H9 (cell line): ENCODE results near the gene CAPG. TPM values are rescaled to one million over a fixed set of nuclear protein-coding genes. Genes with fewer than 3 reads are reported as not detected.

Experiments
- DNase-seq: peaks from one replicate; pipeline ENCODE4 v3.0.0-alpha.2; 2017
- H2AFZ ChIP-seq: one replicate; pipeline ENCODE4 v1.6.1; 2013; ENCODE audit warnings: mild to moderate bottlenecking, low read length, control low read depth, moderate library complexity
- H2AK5ac ChIP-seq: 2 replicates; pipeline ENCODE4 v1.6.1; 2013; ENCODE audit warnings: low read length, control low read depth, mixed read lengths; ENCODE audit not compliant: insufficient read length
- H2BK120ac ChIP-seq: one replicate; pipeline ENCODE4 v1.6.1; 2013; ENCODE audit warnings: low read depth, mild to moderate bottlenecking, low read length, control low read depth, inconsistent platforms; ENCODE audit not compliant: poor library complexity, severe bottlenecking
- H2BK12ac ChIP-seq: 2 replicates; pipeline ENCODE4 v1.6.1; 2013; ENCODE audit warnings: low read length, control low read depth, mixed read lengths, low read depth; ENCODE audit not compliant: insufficient read length
- H2BK15ac ChIP-seq: 2 replicates; pipeline ENCODE4 v1.6.1; 2013; ENCODE audit warnings: low read depth, low read length, control low read depth
- H2BK20ac ChIP-seq: one replicate; pipeline ENCODE4 v1.6.1; 2013; ENCODE audit warnings: low read depth, mild to moderate bottlenecking, low read length, control low read depth, inconsistent platforms; ENCODE audit not compliant: poor library complexity, severe bottlenecking
- H2BK5ac ChIP-seq: 2 replicates; pipeline ENCODE4 v1.6.1; 2013; ENCODE audit warnings: low read length, control low read depth, mixed read lengths; ENCODE audit not compliant: insufficient read length
- H3K14ac ChIP-seq: 2 replicates; pipeline ENCODE4 v1.6.1; 2013; ENCODE audit warnings: low read length, control low read depth; ENCODE audit not compliant: insufficient read depth
- H3K18ac ChIP-seq: 2 replicates; pipeline ENCODE4 v1.6.1; 2013; ENCODE audit warnings: low read depth, mild to moderate bottlenecking, mixed read lengths, low read length, control low read depth; ENCODE audit not compliant: insufficient read length
- H3K23ac ChIP-seq: 2 replicates; pipeline ENCODE4 v1.6.1; 2013; ENCODE audit warnings: low read length, control low read depth, mixed read lengths, low read depth; ENCODE audit not compliant: insufficient read length
- H3K23me2 ChIP-seq: 2 replicates; pipeline ENCODE4 v1.6.1; 2013; ENCODE audit warnings: low read depth, mild to moderate bottlenecking, mixed read lengths, low read length, control low read depth; ENCODE audit not compliant: insufficient read length, poor library complexity, severe bottlenecking
- H3K27ac ChIP-seq: 2 replicates; pipeline ENCODE4 v1.5.1; 2013; ENCODE audit warnings: low read length, control low read depth, mixed read lengths, low read depth; ENCODE audit not compliant: insufficient read length
- H3K27me3 ChIP-seq: 2 replicates; pipeline ENCODE4 v1.6.1; 2013; ENCODE audit warnings: low read length, control low read depth, inconsistent platforms; ENCODE audit not compliant: insufficient read depth
- H3K4ac ChIP-seq: 2 replicates; pipeline ENCODE4 v1.6.1; 2013; ENCODE audit warnings: low read depth, mild to moderate bottlenecking, control low read depth, inconsistent platforms, low read length, moderate library complexity
- H3K4me1 ChIP-seq: 2 replicates; pipeline ENCODE4 v1.6.1; 2013; ENCODE audit warnings: low read length, control low read depth, inconsistent platforms; ENCODE audit not compliant: insufficient read depth
- H3K4me2 ChIP-seq: 2 replicates; pipeline ENCODE4 v1.6.1; 2013; ENCODE audit warnings: low read length, control low read depth, mixed read lengths; ENCODE audit not compliant: insufficient read length, insufficient read depth
- H3K56ac ChIP-seq: 2 replicates; pipeline ENCODE4 v1.6.1; 2013; ENCODE audit warnings: low read depth, mild to moderate bottlenecking, mixed read lengths, low read length, control low read depth; ENCODE audit not compliant: insufficient read length
- H3K79me1 ChIP-seq: 2 replicates; pipeline ENCODE4 v1.6.1; 2013; ENCODE audit warnings: low read depth, mild to moderate bottlenecking, moderate library complexity, low read length, control low read depth, inconsistent platforms; ENCODE audit not compliant: insufficient read depth, poor library complexity, severe bottlenecking
- H3K79me2 ChIP-seq: 2 replicates; pipeline ENCODE4 v1.6.1; 2013; ENCODE audit warnings: low read length, control low read depth, inconsistent platforms; ENCODE audit not compliant: insufficient read depth
- H3K9ac ChIP-seq: 2 replicates; pipeline ENCODE4 v1.6.1; 2013; ENCODE audit warnings: low read length, control low read depth, mixed read lengths; ENCODE audit not compliant: insufficient read length; ENCODE audit errors: extremely low read depth
- H3K9me3 ChIP-seq: one replicate; pipeline ENCODE4 v1.6.1; 2013; ENCODE audit warnings: low read depth, low read length, inconsistent platforms; ENCODE audit not compliant: control insufficient read depth
- H3T11ph ChIP-seq: one replicate; pipeline ENCODE4 v1.6.1; 2013; ENCODE audit warnings: mild to moderate bottlenecking, low read length, control low read depth, inconsistent platforms
- H4K20me1 ChIP-seq: one replicate; pipeline ENCODE4 v1.6.1; 2013; ENCODE audit not compliant: control insufficient read depth, insufficient read length, insufficient read depth
- H4K5ac ChIP-seq: 2 replicates; pipeline ENCODE4 v1.6.1; 2013; ENCODE audit warnings: low read depth, mild to moderate bottlenecking, mixed read lengths, low read length, control low read depth; ENCODE audit not compliant: insufficient read length
- H4K8ac ChIP-seq: replicated peaks from 2 replicates; pipeline ENCODE4 v1.6.1; 2013; ENCODE audit warnings: low read length, control low read depth, mixed read lengths, low read depth; ENCODE audit not compliant: insufficient read length
- H4K91ac ChIP-seq: 2 replicates; pipeline ENCODE4 v1.6.1; 2013; ENCODE audit warnings: low read depth, mild to moderate bottlenecking, moderate library complexity, mixed read lengths, low read length, control low read depth; ENCODE audit not compliant: insufficient read length
- H3K27ac Mint-ChIP-seq, 3 experiments: 2 replicates in 2 of 3; 3 replicates in 1 of 3; pipeline ENCODE4 v1.8.0; 2020 to 2021; ENCODE audit warnings: mixed read lengths in 3 of 3, mild to moderate bottlenecking in 1 of 3, moderate library complexity in 1 of 3
- H3K27me3 Mint-ChIP-seq: 2 replicates; pipeline ENCODE4 v1.8.0; 2021; ENCODE audit warnings: low read depth, mild to moderate bottlenecking, moderate library complexity, mixed read lengths
- H3K36me3 Mint-ChIP-seq, 3 experiments: 2 replicates in 2 of 3; 3 replicates in 1 of 3; pipeline ENCODE4 v1.8.0; 2020 to 2021; ENCODE audit warnings: low read depth in 3 of 3, mixed read lengths in 3 of 3; ENCODE audit not compliant: insufficient read depth in 1 of 3
- H3K4me1 Mint-ChIP-seq, 2 experiments: 2 replicates each; pipeline ENCODE4 v1.8.0; 2020; ENCODE audit warnings: mixed read lengths in 2 of 2
- H3K4me3 Mint-ChIP-seq, 2 experiments: 2 replicates in 1 of 2; 3 replicates in 1 of 2; pipeline ENCODE4 v1.8.0; 2020 to 2021; ENCODE audit warnings: mild to moderate bottlenecking in 2 of 2, mixed read lengths in 2 of 2, moderate library complexity in 1 of 2
- H3K9me3 Mint-ChIP-seq, 2 experiments: 2 replicates in 1 of 2; 3 replicates in 1 of 2; pipeline ENCODE4 v1.8.0; 2020; ENCODE audit warnings: mild to moderate bottlenecking in 2 of 2, mixed read lengths in 2 of 2, moderate library complexity in 1 of 2
- WGBS: extraction: QIAGEN DNeasy Blood & Tissue Kit; methylation state at CpG from one replicate; pipeline ENCODE4 v1.1.7; 2013; ENCODE audit warnings: missing lambda C conversion rate, low lambda C conversion rate, mixed read lengths; ENCODE audit not compliant: insufficient read length; ENCODE audit errors: extremely low coverage; 5-methylcytosine and 5-hydroxymethylcytosine counted together
- total RNA-seq: library from RNA; stranded (reverse); gene quantifications from 2 replicates; pipeline ENCODE4 v1.2.1, GENCODE V29; 2021
- TF ChIP-seq, protein P1 (sequence below): fragments of 200-600 bp; sonication (generic); conservative IDR thresholded peaks from 3 replicates; pipeline ENCODE4 v1.8.0; 2021; ENCODE audit warnings: antibody characterized with exemption, mild to moderate bottlenecking

The CAPG gene
- total RNA-seq, 1 experiment from 2014 or later: 72.8 TPM

DNA sequence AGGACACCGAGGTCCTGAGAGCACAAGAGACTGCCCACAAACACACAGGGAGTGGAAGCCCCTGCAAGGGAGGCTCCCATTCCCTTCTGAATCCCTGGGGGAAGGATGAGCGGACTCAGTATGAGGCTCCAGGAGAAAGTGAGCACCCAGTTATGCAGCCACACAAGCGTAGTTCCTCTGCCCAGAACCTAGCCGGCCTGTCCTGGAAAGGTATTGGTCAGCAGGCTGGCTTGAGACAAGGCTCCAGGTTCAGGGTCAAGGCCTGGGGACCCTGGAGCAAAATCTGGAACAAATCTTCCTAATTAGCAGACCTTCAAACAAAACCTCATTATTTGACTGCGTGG is 1.2 kb upstream of the CAPG start:
- Histone ChIP-seq H3K79me2 (no peaks in the 10 kb centered on the region), H3K23ac (no peak overlapping the region)
- peak overlapping the region in 1 of 3 experiments; percentile 1; a peak in 1 of 7 replicates for H3K27ac Mint-ChIP-seq

More for the DNA sequence above, 1.2 kb upstream of the CAPG start:
- H3K4me1 Mint-ChIP-seq: peaks cover 37 to 40% of the 10 kb centered on the region in 2 experiments
- no peak overlapping the region for H3K4me3 Mint-ChIP-seq
- TF ChIP-seq, protein P1, sequence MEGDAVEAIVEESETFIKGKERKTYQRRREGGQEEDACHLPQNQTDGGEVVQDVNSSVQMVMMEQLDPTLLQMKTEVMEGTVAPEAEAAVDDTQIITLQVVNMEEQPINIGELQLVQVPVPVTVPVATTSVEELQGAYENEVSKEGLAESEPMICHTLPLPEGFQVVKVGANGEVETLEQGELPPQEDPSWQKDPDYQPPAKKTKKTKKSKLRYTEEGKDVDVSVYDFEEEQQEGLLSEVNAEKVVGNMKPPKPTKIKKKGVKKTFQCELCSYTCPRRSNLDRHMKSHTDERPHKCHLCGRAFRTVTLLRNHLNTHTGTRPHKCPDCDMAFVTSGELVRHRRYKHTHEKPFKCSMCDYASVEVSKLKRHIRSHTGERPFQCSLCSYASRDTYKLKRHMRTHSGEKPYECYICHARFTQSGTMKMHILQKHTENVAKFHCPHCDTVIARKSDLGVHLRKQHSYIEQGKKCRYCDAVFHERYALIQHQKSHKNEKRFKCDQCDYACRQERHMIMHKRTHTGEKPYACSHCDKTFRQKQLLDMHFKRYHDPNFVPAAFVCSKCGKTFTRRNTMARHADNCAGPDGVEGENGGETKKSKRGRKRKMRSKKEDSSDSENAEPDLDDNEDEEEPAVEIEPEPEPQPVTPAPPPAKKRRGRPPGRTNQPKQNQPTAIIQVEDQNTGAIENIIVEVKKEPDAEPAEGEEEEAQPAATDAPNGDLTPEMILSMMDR: no peak
- no peak overlapping the region for H2AFZ ChIP-seq
- no peak overlapping the region for H3K4me2 ChIP-seq
- peaks cover 8% of the 10 kb centered on the region for H3K23me2 ChIP-seq
- H3K9ac ChIP-seq: no peak overlapping the region
- H4K20me1 ChIP-seq: no peaks in the 10 kb centered on the region
- no peak overlapping the region for H2BK20ac ChIP-seq
- H3K9me3 Mint-ChIP-seq: no peaks in the 10 kb centered on the region
- H3K27ac ChIP-seq: no peak overlapping the region
- DNase-seq: no peak
- H2BK5ac ChIP-seq: no peak overlapping the region
- peak overlapping the region; percentile 39 for H2AK5ac ChIP-seq
- no peak overlapping the region for H3K56ac ChIP-seq
- H3K36me3 Mint-ChIP-seq: no peaks in the 10 kb centered on the region
- no peak overlapping the region for H4K91ac ChIP-seq
- H3K4me1 ChIP-seq: peaks cover 25% of the 10 kb centered on the region
- H3K27me3 ChIP-seq: no peaks in the 10 kb centered on the region
- no peak overlapping the region for H2BK120ac ChIP-seq
- no CpG with 5 or more reads among the region's 5 CpGs for WGBS
- no peak overlapping the region for H2BK12ac ChIP-seq
- no peak overlapping the region for H3K4ac ChIP-seq
- no peaks in the 10 kb centered on the region for H3K9me3 ChIP-seq
- no peak overlapping the region for H3T11ph ChIP-seq
- no peak overlapping the region for H2BK15ac ChIP-seq
- no peak overlapping the region for H4K8ac ChIP-seq
- H3K14ac ChIP-seq: no peak overlapping the region
- no peaks in the 10 kb centered on the region; the same call in none of the 2 replicates for H3K27me3 Mint-ChIP-seq
- no peak overlapping the region for H3K18ac ChIP-seq
- H4K5ac ChIP-seq: no peak overlapping the region
- no peaks in the 10 kb centered on the region for H3K79me1 ChIP-seq
